Stimulated activated CD4-positive, alpha-beta T cell treated with anti-CD3 and anti-CD28 coated beads, TNF-alpha, amount 100 ng/mL, for 24 hours (primary cell): Measurements from ENCODE around the gene CYP26A1.

Source experiments
- DNase-seq, 3 experiments: peaks; one replicate each; pipeline ENCODE4 v3.0.0-alpha.2; 2020; ENCODE audit warnings: low read depth in 3 of 3

CYP26A1 gene

GRCh38 chr10:93064874-93065660, 8.6 kb upstream of the CYP26A1 start:
- no peak for DNase-seq

DNA sequence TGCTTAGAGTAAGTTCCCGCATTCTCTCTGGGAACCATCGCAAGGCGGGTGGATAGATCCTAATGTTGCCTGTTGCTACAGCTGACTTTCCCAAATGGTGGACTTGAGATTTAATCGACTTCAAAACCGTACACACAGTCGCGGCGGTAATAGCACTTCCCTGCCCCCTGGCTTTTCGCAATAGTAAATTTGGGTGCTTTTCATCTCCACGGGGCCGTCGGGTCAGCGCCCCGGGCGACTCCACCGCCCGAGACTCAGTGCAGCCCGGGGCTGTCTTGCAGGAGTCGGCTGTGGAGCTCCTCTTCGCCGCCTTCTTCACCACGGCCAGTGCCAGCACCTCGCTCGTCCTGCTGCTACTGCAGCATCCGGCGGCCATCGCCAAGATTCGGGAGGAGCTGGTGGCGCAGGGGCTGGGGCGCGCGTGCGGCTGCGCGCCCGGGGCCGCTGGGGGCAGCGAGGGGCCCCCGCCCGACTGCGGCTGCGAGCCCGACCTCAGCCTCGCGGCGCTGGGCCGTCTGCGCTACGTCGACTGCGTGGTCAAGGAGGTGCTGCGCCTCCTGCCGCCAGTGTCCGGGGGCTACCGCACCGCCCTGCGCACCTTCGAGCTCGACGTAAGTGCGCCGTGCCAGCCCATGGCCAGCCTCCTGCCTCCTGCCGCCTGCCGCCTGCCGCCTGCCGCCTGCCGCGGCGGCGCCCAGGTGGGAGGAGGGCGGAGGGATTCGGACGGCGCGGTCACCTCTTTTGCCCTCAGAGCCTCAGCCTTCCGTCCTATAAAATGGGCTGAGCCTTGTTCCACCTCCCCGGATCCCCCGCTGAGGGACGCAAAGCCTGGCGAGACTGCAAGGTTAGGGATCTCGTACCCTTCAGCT, 7.8 kb upstream of the CYP26A1 start:
- DNase-seq, result no peak

- no peak for DNase-seq
Observed at GRCh38 chr10:93066544-93066913, 7.2 kb upstream of the CYP26A1 start.

DNA sequence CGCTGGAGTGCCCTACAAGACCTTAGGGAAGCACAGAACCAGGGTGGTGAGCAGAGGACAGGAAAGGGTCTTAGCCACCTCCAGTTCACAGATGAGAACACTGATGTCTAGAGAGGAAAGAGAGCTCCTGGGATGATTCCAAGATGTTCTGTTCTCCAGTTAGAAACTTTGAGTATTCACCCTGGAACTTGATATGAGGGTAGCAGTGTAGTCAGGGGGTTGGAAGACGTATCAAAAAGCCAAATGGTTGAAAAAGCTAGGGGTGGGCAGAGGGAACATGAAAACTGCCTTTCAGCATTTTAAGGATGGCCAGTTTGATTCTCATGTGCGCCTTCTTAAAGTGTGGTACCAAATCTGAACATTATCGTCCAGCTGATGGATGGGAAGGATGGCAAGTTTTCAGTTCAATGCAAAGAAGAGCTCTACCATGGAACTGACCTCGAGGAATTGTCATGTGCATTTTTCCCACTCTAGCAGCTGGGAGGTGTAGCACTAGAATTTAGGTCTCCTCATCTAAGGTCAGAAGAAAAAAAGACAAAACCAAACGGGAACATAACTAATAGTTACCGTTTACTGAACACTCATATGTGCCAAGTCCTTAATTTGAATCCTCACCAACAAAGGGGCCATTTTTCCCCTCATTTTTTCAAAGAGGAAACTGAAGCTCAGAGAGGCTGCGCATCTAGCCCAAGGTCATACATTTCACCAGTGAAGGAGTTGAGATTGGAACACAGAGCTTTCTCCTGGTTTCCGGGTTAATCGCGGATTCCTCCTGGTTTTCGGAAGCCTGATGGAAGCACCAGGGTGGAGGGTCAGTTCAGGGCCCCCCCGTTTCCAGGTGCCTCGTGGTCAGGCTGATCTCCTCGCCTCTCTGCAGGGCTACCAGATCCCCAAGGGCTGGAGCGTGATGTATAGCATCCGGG, 6.0 kb upstream of the CYP26A1 start:
- DNase-seq, result no peak

DNA sequence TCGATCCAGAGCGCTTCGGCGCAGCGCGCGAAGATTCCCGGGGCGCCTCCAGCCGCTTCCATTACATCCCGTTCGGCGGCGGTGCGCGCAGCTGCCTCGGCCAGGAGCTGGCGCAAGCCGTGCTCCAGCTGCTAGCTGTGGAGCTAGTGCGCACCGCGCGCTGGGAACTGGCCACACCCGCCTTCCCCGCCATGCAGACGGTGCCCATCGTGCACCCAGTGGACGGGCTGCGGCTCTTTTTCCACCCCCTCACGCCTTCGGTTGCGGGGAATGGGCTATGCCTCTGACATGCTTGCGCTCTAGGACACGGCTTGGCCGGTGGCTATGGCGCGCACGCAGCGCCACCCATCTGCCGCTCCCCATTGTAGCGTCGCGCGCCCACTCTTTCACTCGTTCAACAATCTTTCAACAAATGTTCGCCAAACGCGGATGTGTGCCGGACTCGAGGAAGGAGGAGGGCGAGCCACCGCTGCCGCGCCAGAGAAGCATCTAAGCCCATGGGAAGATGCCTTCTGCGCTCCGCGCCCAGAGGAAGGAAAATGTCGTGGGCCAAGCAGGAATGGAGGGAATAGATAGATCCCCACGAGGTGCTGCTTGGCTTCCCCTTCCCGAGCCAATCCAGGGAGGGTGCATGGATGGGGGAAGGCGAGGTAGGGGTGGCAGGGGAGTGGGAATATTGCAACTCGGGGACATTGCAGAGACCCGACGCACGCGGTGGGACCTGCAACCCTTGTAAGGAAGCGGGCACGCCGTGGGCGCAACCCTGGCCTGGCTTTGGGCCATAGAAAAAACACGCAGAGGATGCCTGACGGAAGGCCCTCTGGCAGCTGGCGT, 5.1 kb upstream of the CYP26A1 start:
- no peak for DNase-seq

DNA sequence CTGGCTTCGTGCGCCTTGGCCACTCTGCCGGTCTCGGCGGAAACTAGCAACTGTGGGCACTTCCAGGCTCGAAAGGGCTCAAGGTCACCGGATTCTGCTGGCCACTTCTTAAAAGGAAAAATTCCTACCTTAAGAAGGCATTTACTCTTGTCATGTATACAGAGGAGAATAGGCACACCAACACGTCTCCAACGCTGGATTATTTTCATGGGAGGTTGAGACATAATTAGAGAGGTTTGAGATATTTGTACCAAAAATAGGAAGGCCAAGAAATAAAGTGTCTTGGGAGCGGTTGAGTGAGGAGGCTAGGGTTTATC, 4.5 kb upstream of the CYP26A1 start:
- no peak for DNase-seq

DNA sequence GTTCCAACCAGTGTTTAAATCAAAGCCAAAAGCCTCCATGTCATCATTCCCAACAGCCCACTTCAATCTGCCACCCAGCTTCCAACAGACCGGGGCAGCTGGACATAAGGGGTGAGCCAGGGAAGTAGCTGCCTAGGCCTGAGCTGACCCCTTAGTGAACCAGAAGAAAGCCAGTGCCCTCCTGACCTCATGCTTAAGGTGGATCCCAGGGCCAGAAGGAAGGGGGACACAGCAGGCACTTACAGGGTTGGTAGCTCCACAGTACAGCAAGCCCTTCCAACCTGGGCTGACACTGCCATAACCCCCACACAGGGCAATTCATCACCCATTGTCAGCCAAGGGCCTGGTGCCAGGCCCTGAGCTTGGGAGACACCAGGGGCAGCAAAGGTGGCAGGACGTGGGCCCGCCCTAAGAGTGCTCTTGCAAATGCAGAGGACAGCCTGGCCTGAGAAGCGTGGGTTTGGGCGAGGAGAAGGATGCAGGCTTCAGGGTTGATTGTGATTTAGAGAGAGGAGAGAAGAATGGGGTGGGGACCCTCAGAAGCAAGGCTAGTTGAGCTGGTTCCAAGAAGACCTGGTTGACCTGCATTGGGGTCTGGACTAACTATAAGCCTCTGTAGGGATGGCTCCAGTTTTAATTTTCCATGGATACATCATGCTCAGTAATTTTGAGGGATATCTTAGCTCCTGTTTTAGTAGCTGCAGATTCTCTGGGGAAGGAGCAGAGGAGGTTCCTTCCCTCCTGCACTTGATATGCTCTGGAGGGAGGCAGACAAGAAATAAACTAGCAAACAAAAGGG, 3.1 kb upstream of the CYP26A1 start:
- no peak for DNase-seq

DNA sequence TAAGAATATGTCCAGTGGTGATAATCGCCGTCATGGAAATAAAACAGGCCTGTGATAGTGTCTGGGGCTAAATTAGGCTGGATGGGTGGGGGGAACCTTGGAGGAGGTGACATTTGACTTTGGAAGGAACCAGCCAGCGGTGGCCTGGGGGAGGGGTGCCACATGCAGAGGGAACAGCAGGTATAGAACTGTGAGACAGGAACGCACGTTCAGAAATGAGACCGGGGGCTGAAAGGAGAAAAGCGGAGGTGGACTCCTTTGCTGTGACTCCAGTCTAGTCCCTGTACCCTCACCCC, 2.6 kb upstream of the CYP26A1 start:
- DNase-seq, result no peak

- no peak for DNase-seq
Observed at GRCh38 chr10:93071674-93072224, 1.9 kb upstream of the CYP26A1 start.

- no peak for DNase-seq
Observed at GRCh38 chr10:93072225-93072712, 1.4 kb upstream of the CYP26A1 start.

GRCh38 chr10:93072713-93073538, 767 bp upstream of the CYP26A1 start:
- DNase-seq, result no peak

DNA sequence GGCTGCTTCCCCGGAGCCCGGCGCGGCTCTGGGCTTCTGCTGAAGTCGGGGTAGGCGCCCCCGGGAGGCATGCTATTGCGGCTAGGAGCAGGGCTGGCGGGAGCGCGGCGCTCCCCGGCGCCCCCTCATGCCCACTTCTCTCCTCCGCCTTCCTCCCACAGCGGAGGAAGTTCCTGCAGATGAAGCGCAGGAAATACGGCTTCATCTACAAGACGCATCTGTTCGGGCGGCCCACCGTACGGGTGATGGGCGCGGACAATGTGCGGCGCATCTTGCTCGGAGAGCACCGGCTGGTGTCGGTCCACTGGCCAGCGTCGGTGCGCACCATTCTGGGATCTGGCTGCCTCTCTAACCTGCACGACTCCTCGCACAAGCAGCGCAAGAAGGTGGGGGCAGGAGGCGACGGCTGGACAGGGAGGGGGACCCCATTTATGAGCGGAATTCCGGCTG, 479 bp downstream of the CYP26A1 start:
- DNase-seq, result no peak

GRCh38 chr10:93074597-93075368, 1.1 kb downstream of the CYP26A1 start:
- DNase-seq, result no peak

GRCh38 chr10:93075369-93076221, 1.9 kb downstream of the CYP26A1 start:
- DNase-seq, result no peak

DNA sequence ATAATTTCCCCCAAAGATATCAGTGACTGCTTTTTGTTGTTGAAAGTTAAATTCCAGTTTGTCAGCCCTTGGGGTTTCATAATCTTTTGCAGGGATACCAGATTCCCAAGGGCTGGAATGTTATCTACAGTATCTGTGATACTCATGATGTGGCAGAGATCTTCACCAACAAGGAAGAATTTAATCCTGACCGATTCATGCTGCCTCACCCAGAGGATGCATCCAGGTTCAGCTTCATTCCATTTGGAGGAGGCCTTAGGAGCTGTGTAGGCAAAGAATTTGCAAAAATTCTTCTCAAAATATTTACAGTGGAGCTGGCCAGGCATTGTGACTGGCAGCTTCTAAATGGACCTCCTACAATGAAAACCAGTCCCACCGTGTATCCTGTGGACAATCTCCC, 3.2 kb downstream of the CYP26A1 start:
- DNase-seq, result no peak

DNA sequence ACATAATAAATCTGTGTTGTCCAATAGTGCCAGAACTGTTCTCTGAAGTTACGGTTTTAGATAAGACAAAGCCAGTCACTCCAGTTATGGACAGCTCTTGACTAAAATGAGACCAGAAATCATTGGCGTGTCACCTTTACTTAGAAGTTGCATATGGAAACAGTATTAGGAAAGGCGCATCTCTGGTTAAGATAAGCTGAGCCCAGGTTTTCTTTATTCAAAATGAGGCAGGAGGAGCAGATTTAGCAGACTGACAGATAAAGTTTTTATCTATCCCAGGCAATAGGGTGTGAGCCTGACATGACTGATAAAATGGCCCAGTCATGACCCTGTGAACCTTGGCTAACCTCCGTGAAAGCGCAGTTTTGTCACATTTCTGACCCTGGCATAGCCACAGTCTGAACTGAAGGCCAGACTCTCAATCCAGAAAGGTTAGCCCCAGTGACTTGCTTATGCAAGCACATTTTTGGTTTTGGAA, 4.2 kb downstream of the CYP26A1 start:
- DNase-seq, result no peak

DNA sequence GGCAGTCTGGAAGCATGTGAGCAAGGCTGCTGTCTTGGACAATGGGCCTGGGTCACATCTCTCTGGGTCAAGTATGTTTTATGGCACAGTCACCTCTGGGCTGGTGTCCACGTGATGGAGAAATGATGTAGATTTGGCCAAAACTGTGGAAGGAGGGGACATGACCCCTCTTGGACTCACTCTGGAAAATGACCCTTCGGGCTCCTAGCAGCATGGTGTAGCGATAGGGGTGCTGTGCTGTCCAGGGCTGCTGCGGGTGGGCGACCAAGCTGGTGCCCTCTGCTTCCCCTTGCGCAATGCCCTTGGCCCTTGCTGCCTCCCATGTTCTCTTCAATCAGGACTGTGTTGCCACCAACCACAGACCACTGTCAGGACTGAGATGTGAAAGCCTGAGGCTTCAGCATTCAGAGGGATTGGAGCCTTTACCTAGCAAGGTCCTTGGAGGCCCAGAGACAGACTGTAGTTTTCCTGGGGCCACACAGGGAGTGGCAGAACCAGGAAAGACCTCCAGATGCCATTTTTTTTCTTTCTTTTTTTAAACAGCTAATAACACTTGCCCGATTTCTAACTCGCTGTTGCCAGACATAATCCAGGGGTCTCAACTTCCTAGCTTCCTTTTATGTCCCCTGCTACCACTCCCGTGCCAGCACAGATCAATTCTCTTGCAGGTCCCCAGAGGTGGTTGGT, 6.1 kb downstream of the CYP26A1 start:
- DNase-seq, result no peak
